Activated CD4-positive, CD25-positive, alpha-beta regulatory T cell (primary cell): ENCODE data around the gene IL15RA.
"Not testable (repeated sequence)": the region's sequence is repeated elsewhere in the genome, so short reads cannot be mapped to it uniquely, and the experiment has no call there.

Experiments used
- DNase-seq, 4 experiments: peaks; one replicate each; lab custom pipeline; 2025; lab: John Stamatoyannopoulos, UW

Gene IL15RA

DNA sequence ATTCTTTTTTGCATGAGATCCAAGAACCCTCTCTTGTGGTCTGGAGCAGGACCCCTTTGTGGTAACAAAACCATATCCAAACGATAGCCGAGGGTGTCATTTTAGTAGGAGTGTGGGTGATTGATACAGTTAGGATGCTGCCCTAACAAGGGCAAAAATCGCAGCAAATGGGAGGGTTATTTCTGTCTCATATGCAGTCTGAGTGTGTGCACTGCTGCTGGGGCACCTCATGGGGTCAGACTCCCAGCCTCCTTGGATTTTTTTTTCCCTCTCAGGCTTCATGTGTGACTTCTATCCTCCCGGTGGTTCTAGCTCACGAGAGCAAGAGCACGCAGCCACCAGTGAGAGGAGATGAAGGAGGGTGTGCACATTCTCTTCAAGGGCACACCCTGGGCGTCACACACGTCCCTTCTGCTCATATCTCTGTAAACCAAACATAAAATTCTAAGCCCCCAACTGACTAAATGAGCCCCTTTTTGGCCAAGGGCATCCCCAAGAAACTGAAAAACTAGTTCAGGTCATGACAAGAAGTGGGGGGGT lies 28.6 kb upstream of the IL15RA start:
- no peak for DNase-seq

DNA sequence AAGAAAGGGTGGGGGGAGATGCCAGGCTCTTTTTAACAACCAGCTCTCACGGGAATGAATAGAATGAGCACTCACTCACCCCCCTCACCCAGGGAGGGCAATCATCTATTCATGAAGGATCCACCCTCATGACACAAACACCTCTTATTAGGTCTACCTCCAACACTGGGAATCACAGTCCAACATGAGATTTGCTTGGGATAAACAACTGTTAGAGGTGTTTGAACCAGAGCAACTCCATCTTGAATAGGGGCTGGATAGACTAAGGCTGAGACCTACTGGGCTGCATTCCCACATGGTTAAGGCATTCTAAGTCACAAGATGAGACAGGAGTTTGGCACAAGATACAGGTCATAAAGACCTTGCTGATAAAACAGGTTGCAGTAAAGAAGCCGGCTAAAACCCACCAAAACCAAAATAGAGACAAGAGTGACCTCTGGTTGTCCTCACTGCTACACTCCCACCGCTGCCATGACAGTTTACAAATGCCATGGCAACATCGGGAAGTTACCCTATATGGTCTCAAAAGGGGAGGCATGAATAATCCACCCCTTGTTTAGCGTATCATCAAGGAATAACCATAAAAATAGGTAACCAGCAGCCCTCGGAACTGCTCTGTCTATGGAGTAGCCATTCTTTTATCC lies 27.9 kb upstream of the IL15RA start:
- DNase-seq, result not testable (repeated sequence)

DNA sequence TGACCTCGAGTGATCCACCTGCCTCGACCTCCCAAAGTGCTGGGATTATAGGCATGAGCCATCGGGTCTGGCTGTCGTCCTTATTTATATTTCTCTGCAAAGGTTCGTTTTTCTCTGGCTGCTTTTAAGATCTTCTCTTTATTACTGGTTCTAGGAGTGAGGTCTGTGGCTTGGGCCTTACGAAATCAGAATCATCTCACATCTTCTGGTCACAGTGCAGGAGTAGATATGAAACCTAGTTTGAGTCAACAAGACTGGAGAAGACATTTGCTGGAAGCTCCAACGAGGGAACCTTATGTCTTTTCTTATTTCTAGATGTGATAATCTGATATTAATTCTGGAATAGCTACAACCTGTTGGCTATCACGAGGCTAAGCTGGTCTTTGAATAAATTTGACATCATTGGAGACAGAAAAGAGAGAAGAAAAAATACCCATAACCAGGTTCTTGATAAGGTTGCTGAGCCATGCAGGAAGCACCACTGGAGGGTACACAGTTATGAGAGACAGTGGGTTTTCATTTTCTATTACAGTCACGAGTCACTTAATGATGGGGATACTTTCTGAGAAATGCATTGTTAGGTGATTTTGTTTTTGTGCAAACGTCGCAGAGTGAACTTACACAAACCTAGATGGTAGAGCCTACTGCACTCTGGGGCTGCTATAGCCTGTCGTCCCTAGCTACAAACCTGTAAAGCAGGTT lies 25.6 kb upstream of the IL15RA start:
- DNase-seq, result no peak

DNA sequence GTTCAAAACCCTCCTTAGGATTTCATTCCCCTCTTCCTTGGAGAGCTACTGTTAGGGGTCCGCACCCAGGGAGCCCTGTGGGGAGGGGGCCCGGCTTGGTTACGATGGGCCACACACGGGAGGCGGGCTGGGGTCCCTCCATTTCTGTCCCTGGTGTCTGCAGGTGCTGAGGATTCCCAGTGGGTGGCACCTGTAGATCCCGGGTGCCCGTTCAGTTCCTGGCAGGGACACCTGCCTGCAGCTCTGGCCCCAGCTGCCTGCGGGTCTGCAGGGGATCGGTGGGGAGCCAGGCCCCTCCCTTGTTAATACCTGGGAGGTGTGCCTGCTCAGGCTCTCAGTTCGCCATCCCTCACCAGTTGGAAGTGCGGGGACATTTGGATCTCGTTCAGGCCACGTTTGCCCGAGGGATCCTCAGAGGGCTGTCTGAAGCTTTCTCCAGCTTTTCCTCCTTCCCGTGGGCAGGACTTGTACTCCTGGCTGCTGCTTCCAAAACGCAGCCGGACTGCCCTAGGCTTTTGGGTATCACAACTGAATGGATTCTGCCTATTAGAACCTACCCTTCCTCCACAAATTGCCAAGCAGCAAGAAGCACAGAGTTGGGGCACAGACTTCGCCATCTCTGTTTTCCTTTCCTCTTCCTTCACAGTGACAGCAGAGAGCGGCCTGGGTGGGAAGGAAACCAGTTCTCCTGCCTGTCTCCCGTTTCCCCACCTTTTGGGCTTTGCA lies 22.3 kb upstream of the IL15RA start:
- DNase-seq, result no peak

DNA sequence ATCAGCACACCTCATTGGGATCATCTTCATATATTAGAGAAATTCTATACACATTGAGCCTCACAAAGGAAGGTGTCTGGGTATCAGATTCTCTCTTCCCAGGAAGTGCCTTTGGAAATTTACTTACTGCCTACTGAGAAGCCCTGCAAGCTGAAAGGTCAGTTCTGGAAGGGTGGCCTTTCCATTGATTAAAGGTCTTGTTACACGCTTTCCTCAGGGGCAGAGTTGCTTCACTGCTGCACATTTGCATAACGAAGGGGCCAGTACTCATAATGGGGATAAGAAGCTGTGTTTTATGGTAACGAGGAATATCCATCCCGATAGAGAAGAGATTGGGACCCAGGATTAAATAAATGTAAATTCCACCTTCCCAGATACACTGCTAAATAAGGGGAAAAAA lies 19.4 kb upstream of the IL15RA start:
- no peak for DNase-seq

DNA sequence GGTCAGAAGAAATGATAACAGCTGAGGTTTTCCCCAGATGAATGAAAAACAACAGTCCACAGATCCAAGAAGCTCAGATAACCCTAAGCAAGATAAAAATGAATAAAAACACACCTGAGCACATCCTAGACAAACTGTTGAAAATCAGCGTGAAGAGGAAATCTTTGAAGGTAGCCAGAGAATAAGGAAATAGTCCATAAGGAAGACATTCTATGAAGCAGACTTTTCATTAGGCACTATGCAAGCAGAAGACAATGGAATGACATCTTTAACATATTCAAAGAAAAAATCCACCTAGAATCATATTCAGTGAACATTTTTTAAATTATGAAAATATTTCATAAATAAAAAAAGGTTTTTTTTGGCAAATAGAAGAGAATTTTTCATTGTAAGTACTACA lies 15.1 kb upstream of the IL15RA start:
- no peak for DNase-seq

DNA sequence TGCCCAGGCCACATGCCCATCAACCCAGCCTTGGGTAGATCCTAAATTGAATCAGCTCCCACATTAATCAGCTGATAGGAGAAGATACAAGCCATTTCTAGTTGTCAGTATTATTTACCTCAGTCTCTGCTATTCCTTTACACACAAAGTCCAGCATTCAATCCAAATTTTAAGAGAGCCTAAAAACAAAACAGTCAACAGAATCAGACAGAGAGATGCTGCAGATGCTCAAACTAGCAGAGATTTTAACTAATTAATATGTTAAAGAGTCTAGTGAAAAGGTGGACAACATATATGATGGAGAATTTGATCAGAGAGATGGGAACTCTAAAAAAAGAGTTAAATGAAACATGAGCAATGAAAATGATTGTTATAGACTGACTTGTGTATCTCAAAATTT lies 14.4 kb upstream of the IL15RA start:
- no peak for DNase-seq

DNA sequence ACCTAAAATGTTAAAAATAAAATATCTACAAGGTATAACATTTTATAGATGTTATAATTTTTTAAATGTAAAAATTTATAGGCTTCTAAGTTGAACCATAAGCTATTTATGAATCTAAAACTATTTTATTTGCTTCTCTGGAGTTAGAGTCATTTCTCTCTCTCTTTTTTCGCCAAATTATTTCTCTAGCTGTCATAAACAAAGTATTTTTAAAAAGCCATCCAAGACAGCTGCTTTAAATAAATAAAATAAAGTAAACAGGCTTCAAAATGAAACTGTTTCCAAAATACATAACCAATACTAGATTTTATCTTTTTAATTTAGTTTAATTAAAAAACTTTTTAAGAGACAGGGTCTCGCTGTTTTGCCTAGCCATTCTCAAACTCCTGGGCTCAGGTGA lies 12.4 kb upstream of the IL15RA start:
- no peak for DNase-seq

DNA sequence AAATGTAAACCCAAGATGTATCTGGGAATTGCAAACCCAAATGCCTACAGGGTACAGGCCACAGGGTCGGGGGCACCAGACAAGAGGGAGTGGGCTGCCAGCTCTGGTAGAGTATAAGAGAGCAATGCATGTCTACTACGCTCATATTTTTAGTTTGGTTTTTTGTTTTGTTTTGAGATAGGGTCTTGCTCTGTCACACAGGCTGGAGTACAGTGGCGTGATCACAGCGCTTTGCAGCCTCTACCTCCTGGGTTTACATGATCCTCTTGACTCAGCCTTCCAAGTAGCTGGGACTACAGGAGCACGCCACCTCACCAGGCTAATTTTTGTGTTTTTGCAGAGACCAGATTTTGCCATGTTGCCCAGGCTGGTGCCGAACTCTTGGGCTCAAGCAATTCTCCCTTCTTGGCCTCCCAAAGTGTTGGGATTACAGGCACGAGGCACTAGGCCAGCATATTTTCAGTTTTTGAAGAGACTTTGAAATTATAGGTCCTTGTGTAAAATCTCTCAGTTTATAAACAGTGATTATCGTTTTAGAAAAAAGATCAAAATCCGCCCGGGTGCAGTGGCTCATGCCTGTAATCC lies 11.1 kb upstream of the IL15RA start:
- no peak for DNase-seq

DNA sequence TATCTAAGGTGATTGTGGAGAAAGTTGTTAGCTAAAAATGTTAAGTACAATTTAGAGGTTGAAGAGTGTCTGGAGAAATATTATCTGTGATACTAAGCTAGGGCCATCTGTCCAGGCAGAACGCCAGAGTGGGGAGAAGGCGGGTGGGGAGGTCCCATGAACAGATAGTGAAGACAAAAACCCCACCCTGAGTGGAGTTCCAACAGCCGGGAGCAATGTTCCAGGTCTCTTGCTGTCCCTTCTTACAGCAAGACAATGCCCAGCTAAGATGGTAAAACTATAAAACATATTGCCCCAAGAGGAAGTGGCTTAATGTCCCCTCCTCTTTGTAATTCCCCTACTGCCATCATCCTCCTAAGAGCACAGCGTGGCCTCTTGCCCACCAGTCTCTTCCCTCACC lies 10.4 kb upstream of the IL15RA start:
- DNase-seq, result no peak

DNA sequence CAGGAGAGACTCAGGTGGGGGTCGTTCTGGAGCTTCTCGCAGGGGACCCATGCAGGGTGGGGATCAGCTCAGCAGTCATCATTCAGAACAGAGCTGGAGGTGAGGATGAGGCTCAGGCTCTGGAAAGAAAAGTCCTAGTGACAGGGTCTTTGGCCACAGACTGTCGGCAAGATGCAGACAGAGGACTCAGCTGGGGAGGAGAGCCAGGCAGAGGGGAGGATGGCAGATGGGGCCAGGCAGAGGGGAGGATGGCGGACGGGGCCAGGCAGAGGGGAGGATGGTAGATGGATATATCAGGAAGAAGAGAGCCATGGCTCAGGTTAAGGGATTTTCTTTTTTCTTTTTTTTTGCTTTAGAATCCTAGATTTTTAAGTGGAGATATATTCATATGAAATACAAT lies 7.7 kb upstream of the IL15RA start:
- DNase-seq, result no peak

DNA sequence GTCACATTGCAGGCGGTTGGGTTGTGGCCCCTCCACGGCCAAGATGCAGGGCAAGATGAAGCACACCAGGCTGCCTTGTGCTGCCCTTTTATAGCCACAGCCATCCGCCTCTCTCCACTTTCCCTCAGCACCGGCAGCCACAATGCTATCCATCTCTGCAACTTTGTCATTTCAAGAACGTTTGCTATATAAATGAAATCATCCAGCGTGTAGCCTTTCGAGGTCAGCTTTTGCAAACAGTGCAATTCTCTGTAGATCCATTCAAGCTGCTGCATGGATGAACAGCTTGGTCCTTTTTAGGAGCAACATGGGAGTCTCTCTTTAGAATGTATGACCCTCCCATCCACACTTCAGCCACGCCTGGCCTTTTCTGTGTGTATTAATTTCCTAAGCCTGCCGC lies 6.4 kb upstream of the IL15RA start:
- no peak for DNase-seq

DNA sequence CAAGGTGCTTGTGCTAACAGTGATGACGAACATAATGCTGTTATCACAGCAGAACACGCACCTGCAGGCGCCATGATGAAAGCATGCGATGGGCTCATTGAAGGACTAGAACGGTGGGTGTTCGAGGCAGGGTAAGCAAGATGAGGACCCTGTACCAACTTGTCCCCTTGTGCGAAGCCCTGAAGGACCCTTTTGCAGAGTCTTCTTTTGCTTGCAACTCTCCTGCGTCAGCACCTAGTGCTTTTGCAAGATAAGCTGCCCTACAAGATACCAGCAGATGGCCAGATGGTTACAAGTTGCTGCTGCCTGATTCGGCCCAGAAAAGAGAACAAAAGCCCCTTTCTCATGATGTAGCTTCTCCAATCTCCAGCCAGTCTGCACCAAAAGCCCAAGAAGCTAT lies 4.2 kb upstream of the IL15RA start:
- DNase-seq, result no peak

DNA sequence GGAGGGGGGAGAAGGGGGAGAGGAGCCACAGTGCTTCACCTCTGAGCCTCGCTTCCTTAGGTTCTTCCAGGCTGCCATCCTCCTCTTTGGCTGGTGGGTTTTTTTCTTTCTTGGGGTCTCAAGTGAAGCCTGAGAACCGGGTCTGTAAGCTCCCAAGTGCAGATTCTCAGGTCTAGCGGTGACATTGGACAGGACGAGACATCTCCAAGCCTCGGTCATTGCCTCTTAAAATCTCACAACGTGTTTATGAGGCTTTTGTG lies 817 bp upstream of the IL15RA start:
- DNase-seq, result no peak

DNA sequence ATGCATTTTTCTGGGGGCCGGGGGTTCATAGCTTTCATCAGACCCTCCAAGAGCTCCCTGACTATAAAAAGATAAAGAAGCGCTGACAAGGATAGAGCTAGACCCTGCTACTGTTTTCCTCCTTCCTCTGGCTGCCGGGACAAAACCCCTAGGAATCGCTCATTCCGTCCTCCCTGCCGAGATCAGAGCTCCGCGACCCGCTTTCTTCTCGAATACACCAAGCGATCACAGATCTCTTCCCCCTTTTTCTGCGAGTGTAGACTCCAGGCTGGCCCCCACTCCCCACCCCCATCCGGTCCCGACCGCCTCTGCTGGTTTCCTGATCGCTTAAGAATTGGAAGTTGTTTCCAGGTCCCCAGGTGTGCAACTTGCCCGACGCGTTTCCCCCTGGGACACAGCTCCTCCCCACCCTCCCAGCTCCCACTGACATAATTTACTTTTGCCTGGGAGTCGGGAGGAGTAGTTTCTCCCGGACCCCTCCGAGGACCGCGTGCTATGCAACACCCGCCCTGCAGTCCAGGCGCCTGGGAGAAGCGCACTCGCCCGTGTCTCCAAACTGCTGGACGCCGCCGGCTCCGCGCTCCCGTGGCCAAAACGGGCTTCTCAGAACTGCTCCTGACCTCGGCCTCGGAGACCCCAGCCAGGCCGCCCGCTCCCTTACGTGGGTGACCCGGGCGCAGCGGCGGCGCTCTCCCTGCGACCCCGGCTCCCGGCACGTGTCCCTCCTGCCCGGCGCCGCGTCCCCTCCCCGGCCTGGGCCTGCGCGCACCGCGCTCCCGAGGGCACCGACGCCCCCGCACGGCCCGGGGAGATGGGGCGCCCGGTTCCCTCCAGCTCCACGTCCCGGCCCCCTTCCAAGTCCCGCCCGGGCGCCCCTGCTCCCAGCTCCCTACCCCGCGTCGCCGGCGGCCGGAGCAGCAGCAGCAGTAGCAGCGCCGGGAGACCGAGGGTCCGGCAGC lies 552 bp downstream of the IL15RA start:
- DNase-seq, result peak in 2 of 4 experiments; percentile 22 to 39

DNA sequence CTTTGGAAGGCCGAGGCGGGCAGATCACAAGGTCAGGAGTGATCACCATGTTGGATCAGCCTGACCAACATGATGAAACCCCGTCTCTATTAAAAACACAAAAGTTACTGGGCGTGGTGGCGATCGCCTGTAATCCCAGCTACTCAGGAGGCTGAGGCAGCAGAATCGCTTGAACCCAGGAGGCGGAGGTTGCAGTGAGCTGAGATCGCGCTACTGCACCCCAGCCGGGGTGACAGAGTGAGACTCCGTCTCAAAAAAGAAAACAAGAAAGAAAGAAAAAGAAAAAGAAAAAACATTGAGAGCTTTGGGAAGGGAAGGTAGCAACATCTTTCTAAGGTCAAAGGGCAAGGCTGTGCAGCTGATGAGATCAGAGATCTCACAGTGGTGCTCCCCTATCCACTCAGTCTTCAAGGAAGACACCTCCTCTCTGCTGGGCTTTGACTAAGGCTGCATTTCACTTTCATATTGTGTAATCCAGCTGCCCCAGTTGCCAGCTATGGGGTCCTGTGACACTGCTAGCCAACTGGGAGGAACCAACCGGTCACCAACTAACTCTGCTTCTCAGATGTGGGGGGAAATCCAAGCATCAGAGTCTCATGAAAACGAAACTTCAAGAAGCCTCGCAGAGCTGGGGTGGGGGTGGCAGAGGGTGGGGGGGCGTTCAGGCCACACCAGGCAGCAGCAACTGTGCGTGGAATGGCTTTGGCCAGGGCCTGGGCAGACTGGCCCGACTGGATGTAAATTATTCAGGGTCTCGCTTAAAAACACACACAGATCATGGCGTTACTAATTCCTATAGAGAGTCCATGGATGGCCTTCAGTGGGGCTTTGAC lies 1.5 kb downstream of the IL15RA start:
- DNase-seq, result peak in 2 of 4 experiments; percentile 30 to 40

DNA sequence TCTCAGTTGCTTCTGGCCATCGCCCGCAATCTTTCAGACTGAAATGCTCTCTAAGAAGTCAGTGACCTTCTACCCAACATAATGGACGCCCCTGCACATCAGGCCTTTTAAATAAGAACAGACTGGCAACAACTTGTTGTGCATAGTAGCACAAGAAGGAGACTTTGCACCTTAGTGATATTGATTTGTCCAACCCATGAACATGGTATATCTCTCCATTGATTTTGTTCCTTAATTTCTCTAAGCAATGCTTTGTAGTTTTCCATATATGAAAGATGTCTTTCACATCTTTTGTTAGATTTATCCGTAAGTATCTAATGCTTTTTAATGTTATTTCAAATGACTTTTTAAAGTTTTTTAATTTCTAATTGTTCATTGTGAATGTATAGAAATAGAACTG lies 4.3 kb downstream of the IL15RA start:
- no peak for DNase-seq

DNA sequence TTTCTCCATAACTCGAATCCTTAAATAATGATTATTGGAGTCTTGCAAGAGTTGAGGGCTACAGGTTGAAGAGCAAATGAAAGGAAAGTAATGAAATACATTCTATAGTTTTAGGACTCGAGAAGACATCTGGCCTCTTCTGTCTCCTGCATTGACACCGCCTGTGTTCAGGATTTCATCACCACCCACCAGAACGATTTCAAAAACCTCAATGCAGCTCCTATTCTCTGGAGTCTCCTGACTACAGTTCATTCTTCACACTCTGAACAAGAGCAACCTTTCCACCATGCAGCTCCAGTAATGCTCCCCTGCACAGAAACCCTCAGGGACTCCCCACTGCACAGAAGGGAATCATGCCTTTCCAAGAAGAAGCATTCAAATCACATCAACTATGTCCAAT lies 5.5 kb downstream of the IL15RA start:
- DNase-seq, result no peak

DNA sequence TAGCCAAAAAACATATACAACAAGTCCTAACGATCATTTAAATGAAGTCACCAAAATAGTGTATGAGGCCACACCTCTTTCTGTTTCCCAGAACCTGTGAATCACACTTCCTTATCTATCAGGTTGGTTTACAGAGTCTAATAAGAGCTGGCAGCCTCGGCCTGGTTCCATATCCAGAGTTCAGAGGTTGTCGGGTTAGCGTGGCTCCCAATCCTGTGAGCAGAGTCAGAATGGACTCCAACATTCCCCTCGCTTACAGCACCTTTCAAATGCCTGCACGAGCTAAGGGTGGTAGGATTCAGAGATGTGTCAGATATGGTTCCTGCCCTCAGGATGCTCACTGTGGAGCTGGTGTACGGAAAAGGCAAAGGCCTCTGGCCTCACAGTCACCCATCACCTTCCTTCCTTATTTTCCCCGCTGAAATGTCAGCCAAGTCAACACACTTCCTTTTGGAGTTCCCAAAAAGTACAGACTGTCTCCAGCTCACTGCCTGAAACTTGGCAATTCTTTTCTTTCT lies 6.0 kb downstream of the IL15RA start:
- no peak for DNase-seq

DNA sequence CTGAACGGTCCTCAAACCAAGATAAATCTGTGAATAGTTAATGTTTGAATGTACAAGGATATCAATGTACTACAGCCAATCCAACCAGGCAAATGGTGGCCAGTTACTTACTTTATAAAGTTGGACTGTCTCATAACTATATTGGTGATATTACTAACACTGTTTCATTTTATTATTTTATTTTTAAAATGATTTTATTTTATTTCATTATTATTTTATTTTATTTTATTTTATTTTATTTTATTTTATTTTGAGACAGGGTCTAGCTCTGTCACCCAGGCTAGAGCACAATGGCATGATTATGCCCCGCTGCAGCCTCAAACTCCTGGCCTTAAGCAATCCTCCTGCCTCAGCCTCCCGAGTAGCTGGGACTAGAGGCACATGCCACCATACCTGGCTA lies 6.8 kb downstream of the IL15RA start:
- DNase-seq, result no peak

DNA sequence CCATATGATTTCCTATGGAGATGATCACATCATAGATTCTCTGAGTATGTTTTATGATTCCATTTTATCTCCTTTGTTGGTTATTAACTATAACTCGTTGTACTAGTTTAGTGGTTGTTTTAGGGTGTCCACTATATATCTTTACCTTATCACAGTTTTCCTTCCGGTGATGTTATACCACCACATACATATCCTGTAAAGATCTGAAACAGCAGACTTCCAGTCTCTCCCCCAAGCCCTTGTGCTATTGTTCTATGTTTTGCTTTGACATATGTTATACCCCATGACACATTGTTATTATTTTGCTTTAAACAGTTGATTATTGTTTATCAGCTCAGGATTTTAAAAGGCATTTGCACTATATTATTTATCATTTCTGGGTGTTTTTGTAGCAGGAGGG lies 7.3 kb downstream of the IL15RA start:
- no peak for DNase-seq
